ENCODE measurements around the gene NUP62. TPM values are rescaled to one million over a fixed set of nuclear protein-coding genes. Genes with fewer than 3 reads are reported as not detected.
A peak's percentile ranks its signal among the peaks of the same experiment; 100 is the strongest.

NUP62 gene
- total RNA-seq, 1 experiment from 2014 or later = 85.2 TPM

DNA sequence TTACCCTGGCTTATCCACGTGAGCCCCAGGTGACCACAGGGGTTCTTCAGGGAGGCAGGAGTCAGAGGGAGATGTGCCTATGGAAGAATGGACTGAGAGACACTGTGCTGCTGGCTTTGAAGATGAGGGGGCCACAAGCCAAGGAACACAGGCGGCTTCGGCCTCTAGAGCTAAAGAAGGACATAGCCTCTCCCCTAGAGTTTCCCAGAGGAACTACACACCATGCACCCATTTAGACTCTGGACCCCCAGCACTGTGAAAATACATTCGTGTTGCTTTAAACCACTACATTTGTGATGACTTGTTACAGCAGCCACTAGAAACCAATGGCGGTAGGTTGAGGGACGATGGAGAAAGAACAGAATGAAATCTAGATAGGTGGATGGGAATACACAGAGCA is 14.0 kb downstream of the NUP62 start:
- H3K36me3 ChIP-seq (ENCODE audit: control insufficient read depth in 1 of 2, insufficient read depth in 2 of 2, low read length in 2 of 2) = peaks cover 38 to 45% of the 10 kb centered on the region in 2 experiments
- no peak overlapping the region for H3K4me3 ChIP-seq (replicated peaks in 1 of 2; ENCODE audit: low read depth in 1 of 2, low read length in 2 of 2)
- POLR2A ChIA-PET = no interaction called here
- no peak for DNase-seq (ENCODE audit: low read depth, low spot score)
- H3K27ac ChIP-seq (ENCODE audit: low read depth, low read length) = no peak overlapping the region
- H3K9me2 ChIP-seq (ENCODE audit: insufficient read depth) = no peaks in the 10 kb centered on the region
- no peak overlapping the region for H3K4me2 ChIP-seq (ENCODE audit: low read length)
- no peak overlapping the region for H2AFZ ChIP-seq (ENCODE audit: low read depth, low read length, poor library complexity, severe bottlenecking)
- BruUV-seq (replicated peaks) = no TSS peak
- intact Hi-C loops (cut with micrococcal nuclease) = no loop called here
- CTCF ChIA-PET = interaction anchor here (1.2 kb wide), 1 partner anchor 13 kb away, joined by 3 read pairs; the partner anchor contains the start of gene ATF5
- no peak overlapping the region for H3K9ac ChIP-seq (ENCODE audit: low read length)
- peaks cover 95% of the 10 kb centered on the region for H3K79me2 ChIP-seq (ENCODE audit: insufficient read depth, low read length)
- ATAC-seq = peak; percentile 32; the same call in 1 of the 2 replicates
- no peak for TF ChIP-seq YY1 (IDR thresholded peaks at IDR 0.05; ENCODE audit: extremely low read depth, insufficient replicate concordance, low read depth, low read length)
- TF ChIP-seq, protein P1, sequence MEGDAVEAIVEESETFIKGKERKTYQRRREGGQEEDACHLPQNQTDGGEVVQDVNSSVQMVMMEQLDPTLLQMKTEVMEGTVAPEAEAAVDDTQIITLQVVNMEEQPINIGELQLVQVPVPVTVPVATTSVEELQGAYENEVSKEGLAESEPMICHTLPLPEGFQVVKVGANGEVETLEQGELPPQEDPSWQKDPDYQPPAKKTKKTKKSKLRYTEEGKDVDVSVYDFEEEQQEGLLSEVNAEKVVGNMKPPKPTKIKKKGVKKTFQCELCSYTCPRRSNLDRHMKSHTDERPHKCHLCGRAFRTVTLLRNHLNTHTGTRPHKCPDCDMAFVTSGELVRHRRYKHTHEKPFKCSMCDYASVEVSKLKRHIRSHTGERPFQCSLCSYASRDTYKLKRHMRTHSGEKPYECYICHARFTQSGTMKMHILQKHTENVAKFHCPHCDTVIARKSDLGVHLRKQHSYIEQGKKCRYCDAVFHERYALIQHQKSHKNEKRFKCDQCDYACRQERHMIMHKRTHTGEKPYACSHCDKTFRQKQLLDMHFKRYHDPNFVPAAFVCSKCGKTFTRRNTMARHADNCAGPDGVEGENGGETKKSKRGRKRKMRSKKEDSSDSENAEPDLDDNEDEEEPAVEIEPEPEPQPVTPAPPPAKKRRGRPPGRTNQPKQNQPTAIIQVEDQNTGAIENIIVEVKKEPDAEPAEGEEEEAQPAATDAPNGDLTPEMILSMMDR (IDR thresholded peaks at IDR 0.05 in 2 of 3, conservative IDR thresholded peaks at IDR 0.05 in 1 of 3; ENCODE audit: borderline replicate concordance in 1 of 3, insufficient read depth in 1 of 3, low read depth in 2 of 3, low read length in 2 of 3) = peak in 2 of 3 experiments; percentile 46; a peak in 4 of 6 replicates
- RAD21 ChIA-PET (ENCODE audit: low non-redundant PET in 1 of 2, low total read pairs in 2 of 2, uncharacterized antibody in 2 of 2, unreplicated experiment in 2 of 2) = no interaction called here
- no peaks in the 10 kb centered on the region for H4K20me1 ChIP-seq (ENCODE audit: insufficient read depth)
- H3K9me3 ChIP-seq (ENCODE audit: control insufficient read depth in 1 of 2, insufficient read depth in 1 of 2, low read depth in 1 of 2, low read length in 2 of 2) = no peaks in the 10 kb centered on the region
- no peaks in the 10 kb centered on the region for H3K4me1 ChIP-seq (ENCODE audit: control insufficient read depth in 1 of 2, insufficient read depth in 2 of 2, low read length in 2 of 2)
- H3K27me3 ChIP-seq (ENCODE audit: insufficient read depth, low read length) = no peaks in the 10 kb centered on the region

DNA sequence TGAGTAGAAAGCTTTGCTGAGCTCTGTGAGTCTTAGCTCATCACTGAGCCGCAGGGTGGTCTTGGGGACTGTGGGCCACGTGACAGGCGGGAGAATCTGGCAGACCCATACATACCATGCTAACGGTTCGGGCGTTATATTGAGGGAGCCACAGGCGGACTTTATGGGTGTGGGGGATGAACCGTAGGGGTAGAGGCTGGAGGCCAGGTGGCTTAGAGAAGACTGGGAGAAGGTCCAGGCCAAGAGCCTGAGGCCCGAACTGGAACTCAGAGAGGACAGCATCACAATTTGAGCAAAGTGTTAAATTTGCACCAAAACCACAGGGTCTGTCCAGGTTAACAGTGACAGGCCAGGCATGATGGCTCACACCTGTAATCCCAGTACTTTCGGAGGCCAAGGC is 15.6 kb downstream of the NUP62 start:
- Histone ChIP-seq H4K20me1 (ENCODE audit: insufficient read depth) (no peaks in the 10 kb centered on the region), H3K9me2 (ENCODE audit: insufficient read depth) (no peaks in the 10 kb centered on the region), H3K4me3 (replicated peaks in 1 of 2; ENCODE audit: low read depth in 1 of 2, low read length in 2 of 2) (no peak overlapping the region), H3K9ac (ENCODE audit: low read length) (no peak overlapping the region), H3K79me2 (ENCODE audit: insufficient read depth, low read length) (peaks cover 94% of the 10 kb centered on the region), H3K4me1 (ENCODE audit: control insufficient read depth in 1 of 2, insufficient read depth in 2 of 2, low read length in 2 of 2) (no peaks in the 10 kb centered on the region), H3K27ac (ENCODE audit: low read depth, low read length) (no peak overlapping the region), H2AFZ (ENCODE audit: low read depth, low read length, poor library complexity, severe bottlenecking) (no peak overlapping the region), H3K36me3 (ENCODE audit: control insufficient read depth in 1 of 2, insufficient read depth in 2 of 2, low read length in 2 of 2) (peaks cover 39 to 55% of the 10 kb centered on the region in 2 experiments), H3K27me3 (ENCODE audit: insufficient read depth, low read length) (no peaks in the 10 kb centered on the region), H3K9me3 (ENCODE audit: control insufficient read depth in 1 of 2, insufficient read depth in 1 of 2, low read depth in 1 of 2, low read length in 2 of 2) (no peaks in the 10 kb centered on the region), H3K4me2 (ENCODE audit: low read length) (no peak overlapping the region)
- ChIA-PET CTCF (no interaction called here), RAD21 (ENCODE audit: low non-redundant PET in 1 of 2, low total read pairs in 2 of 2, uncharacterized antibody in 2 of 2, unreplicated experiment in 2 of 2) (no interaction called here), POLR2A (no interaction called here)
- intact Hi-C loops (cut with micrococcal nuclease) = no loop called here
- TF ChIP-seq ZFX (IDR thresholded peaks at IDR 0.05) (no peak), JUND (IDR thresholded peaks at IDR 0.05) (no peak), FOSL1 (IDR thresholded peaks at IDR 0.05; ENCODE audit: low read depth) (no peak), SP1 (IDR thresholded peaks at IDR 0.05; ENCODE audit: low read depth) (no peak), POLR2A (IDR thresholded peaks at IDR 0.05; ENCODE audit: borderline replicate concordance, extremely low read depth, insufficient read depth, insufficient read length) (no peak), EZH2 (IDR thresholded peaks at IDR 0.05) (no peak), CEBPB (IDR thresholded peaks at IDR 0.05; ENCODE audit: low read depth) (no peak), SIN3A (IDR thresholded peaks at IDR 0.05; ENCODE audit: low read depth) (no peak), ZNF274 (IDR thresholded peaks at IDR 0.05; ENCODE audit: low read depth, low read length) (no peak), EZH2phosphoT487 (IDR thresholded peaks at IDR 0.05; ENCODE audit: borderline replicate concordance) (no peak), RAD21 (IDR thresholded peaks at IDR 0.05; ENCODE audit: low read depth) (no peak), EGR1 (IDR thresholded peaks at IDR 0.05; ENCODE audit: low read depth) (no peak)
- TF ChIP-seq, protein P2, sequence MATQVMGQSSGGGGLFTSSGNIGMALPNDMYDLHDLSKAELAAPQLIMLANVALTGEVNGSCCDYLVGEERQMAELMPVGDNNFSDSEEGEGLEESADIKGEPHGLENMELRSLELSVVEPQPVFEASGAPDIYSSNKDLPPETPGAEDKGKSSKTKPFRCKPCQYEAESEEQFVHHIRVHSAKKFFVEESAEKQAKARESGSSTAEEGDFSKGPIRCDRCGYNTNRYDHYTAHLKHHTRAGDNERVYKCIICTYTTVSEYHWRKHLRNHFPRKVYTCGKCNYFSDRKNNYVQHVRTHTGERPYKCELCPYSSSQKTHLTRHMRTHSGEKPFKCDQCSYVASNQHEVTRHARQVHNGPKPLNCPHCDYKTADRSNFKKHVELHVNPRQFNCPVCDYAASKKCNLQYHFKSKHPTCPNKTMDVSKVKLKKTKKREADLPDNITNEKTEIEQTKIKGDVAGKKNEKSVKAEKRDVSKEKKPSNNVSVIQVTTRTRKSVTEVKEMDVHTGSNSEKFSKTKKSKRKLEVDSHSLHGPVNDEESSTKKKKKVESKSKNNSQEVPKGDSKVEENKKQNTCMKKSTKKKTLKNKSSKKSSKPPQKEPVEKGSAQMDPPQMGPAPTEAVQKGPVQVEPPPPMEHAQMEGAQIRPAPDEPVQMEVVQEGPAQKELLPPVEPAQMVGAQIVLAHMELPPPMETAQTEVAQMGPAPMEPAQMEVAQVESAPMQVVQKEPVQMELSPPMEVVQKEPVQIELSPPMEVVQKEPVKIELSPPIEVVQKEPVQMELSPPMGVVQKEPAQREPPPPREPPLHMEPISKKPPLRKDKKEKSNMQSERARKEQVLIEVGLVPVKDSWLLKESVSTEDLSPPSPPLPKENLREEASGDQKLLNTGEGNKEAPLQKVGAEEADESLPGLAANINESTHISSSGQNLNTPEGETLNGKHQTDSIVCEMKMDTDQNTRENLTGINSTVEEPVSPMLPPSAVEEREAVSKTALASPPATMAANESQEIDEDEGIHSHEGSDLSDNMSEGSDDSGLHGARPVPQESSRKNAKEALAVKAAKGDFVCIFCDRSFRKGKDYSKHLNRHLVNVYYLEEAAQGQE (IDR thresholded peaks at IDR 0.05; ENCODE audit: low read depth) = no peak
- TF ChIP-seq, protein P3, sequence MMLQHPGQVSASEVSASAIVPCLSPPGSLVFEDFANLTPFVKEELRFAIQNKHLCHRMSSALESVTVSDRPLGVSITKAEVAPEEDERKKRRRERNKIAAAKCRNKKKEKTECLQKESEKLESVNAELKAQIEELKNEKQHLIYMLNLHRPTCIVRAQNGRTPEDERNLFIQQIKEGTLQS (IDR thresholded peaks at IDR 0.05) = no peak
- TF ChIP-seq, protein P4, sequence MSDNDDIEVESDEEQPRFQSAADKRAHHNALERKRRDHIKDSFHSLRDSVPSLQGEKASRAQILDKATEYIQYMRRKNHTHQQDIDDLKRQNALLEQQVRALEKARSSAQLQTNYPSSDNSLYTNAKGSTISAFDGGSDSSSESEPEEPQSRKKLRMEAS (IDR thresholded peaks at IDR 0.05) = no peak
- BruUV-seq (replicated peaks) = no TSS peak
- DNase-seq (ENCODE audit: low read depth, low spot score) (no peak), ATAC-seq (no peak)
